ENCODE measurements around the gene PTPN18.

DNA sequence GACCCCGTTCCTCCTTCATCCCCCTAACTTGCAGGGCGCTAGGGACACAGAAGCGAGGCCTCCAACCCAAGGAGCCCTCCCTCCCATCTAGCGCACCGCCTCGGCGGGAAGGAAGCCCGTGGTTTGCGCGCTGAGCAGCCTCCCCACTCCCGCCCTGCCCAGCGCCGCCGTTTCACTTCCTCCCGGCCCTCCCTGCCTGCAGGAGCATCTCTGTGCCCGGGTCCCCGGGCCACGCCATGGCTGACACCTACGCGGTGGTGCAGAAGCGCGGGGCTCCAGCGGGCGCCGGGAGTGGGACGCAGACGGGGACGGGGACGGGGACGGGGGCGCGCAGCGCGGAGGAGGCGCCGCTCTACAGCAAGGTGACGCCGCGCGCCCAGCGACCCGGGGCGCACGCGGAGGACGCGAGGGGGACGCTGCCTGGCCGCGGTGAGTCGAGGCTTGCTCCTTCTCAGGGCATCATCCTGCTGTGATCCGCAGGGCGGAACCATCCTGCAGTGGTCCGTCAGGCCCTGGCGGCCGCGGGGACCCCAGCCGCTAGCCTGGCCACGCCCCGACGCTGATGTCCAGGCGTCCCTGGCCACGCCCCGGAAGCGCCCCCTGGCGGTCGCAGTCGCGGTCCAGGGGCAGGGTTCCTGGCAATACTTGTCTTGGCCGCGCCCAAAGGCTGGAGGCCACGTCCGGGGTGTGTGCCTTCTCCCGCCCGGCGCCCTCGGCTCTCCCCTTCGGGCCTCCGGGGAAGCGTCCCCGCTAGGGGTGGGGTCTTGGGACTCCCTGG lies 16.4 kb downstream of the PTPN18 start:
- TF ChIP-seq CTCF (IDR thresholded peaks at IDR 0.05) (peak in 5 of 7 experiments; percentile 76 to 96 (median 92)), POLR2A (IDR thresholded peaks at IDR 0.05) (peak in 1 of 4 donors; percentile 23)

All from stomach (tissue), 4 donors.